ENCODE measurements around the gene NTRK2.

Gene NTRK2

DNA sequence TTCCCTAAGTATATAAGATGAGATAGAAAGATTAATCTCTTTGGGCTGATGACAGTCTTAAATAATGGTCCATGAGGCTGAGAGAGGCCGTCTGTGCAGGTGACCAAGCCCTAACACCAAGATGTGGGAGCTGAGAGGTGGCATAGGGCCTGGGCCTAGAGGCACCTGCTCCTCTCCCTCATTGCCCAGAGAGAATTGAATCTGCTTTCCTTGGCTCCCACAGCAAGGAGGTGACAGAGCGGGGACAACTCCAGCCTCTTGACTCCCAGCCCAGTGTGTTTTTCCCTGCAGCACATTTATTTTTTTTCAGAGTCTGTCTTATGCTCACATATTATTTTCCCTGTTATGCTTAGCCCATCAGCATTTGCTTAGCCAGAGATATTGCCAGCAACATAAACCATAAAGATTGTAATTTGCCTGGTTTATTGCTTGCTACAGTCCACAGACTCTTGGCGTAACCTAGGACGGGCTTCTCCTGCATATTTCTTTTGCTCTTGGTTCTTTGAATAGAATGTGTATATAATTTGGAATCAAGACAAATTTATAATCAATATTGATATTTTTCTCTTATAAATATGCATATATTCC lies 105.6 kb downstream of the NTRK2 start:
- no peak overlapping the region for H3K27ac ChIP-seq (ENCODE audit: low read depth, low read length, poor library complexity, severe bottlenecking)
- no peak overlapping the region for H2AFZ ChIP-seq (ENCODE audit: low read length)
- H3K9me3 ChIP-seq (ENCODE audit: low read length): no peaks in the 10 kb centered on the region
- H3K9me2 ChIP-seq (ENCODE audit: low read depth, low read length): no peaks in the 10 kb centered on the region
- no peaks in the 10 kb centered on the region for H3K27me3 ChIP-seq (ENCODE audit: insufficient read depth, low read length)
- no peaks in the 10 kb centered on the region for H3F3A ChIP-seq (ENCODE audit: insufficient read depth, low read length)
- no peaks in the 10 kb centered on the region for H4K20me1 ChIP-seq (ENCODE audit: insufficient read depth, low read length)
- no peak overlapping the region for H3K9ac ChIP-seq (ENCODE audit: low read length)
- TF ChIP-seq CTCF (IDR thresholded peaks at IDR 0.05; ENCODE audit: low read length) (no peak), EZH2 (IDR thresholded peaks at IDR 0.05; ENCODE audit: borderline replicate concordance, low read length) (no peak)
- no peak overlapping the region for H3K4me3 ChIP-seq (ENCODE audit: low read depth, low read length, poor library complexity, severe bottlenecking)
- H3K79me2 ChIP-seq (ENCODE audit: insufficient read depth, low read length): no peaks in the 10 kb centered on the region
- H3K4me2 ChIP-seq (ENCODE audit: low read length): no peak overlapping the region
- H3K4me1 ChIP-seq (ENCODE audit: insufficient read depth, low read length, severe bottlenecking): no peaks in the 10 kb centered on the region
- no peaks in the 10 kb centered on the region for H3K36me3 ChIP-seq (ENCODE audit: insufficient read depth, low read length)

GRCh38 chr9:84778570-84778969 lies 109.0 kb downstream of the NTRK2 start:
- H3K27ac ChIP-seq (ENCODE audit: low read depth, low read length, poor library complexity, severe bottlenecking): no peak overlapping the region
- no peaks in the 10 kb centered on the region for H4K20me1 ChIP-seq (ENCODE audit: insufficient read depth, low read length)
- H2AFZ ChIP-seq (ENCODE audit: low read length): no peak overlapping the region
- H3F3A ChIP-seq (ENCODE audit: insufficient read depth, low read length): no peaks in the 10 kb centered on the region
- H3K9me3 ChIP-seq (ENCODE audit: low read length): no peaks in the 10 kb centered on the region
- no peak overlapping the region for H3K4me2 ChIP-seq (ENCODE audit: low read length)
- no peak overlapping the region for H3K9ac ChIP-seq (ENCODE audit: low read length)
- no peaks in the 10 kb centered on the region for H3K9me2 ChIP-seq (ENCODE audit: low read depth, low read length)
- no peaks in the 10 kb centered on the region for H3K79me2 ChIP-seq (ENCODE audit: insufficient read depth, low read length)
- no peaks in the 10 kb centered on the region for H3K4me1 ChIP-seq (ENCODE audit: insufficient read depth, low read length, severe bottlenecking)
- no peaks in the 10 kb centered on the region for H3K27me3 ChIP-seq (ENCODE audit: insufficient read depth, low read length)
- no peak for TF ChIP-seq EZH2 (IDR thresholded peaks at IDR 0.05; ENCODE audit: borderline replicate concordance, low read length)
- no peak for TF ChIP-seq CTCF (IDR thresholded peaks at IDR 0.05; ENCODE audit: low read length)
- no peaks in the 10 kb centered on the region for H3K36me3 ChIP-seq (ENCODE audit: insufficient read depth, low read length)
- no peak overlapping the region for H3K4me3 ChIP-seq (ENCODE audit: low read depth, low read length, poor library complexity, severe bottlenecking)

GRCh38 chr9:84779883-84780282 lies 110.4 kb downstream of the NTRK2 start:
- no peak for TF ChIP-seq CTCF (IDR thresholded peaks at IDR 0.05; ENCODE audit: low read length)
- TF ChIP-seq EZH2 (IDR thresholded peaks at IDR 0.05; ENCODE audit: borderline replicate concordance, low read length): no peak
- Histone ChIP-seq H3K4me3 (ENCODE audit: low read depth, low read length, poor library complexity, severe bottlenecking) (no peak overlapping the region), H3K9me3 (ENCODE audit: low read length) (no peaks in the 10 kb centered on the region), H3K27ac (ENCODE audit: low read depth, low read length, poor library complexity, severe bottlenecking) (no peak overlapping the region), H3K9me2 (ENCODE audit: low read depth, low read length) (no peaks in the 10 kb centered on the region), H2AFZ (ENCODE audit: low read length) (no peak overlapping the region), H3K27me3 (ENCODE audit: insufficient read depth, low read length) (no peaks in the 10 kb centered on the region), H3K36me3 (ENCODE audit: insufficient read depth, low read length) (no peaks in the 10 kb centered on the region), H3F3A (ENCODE audit: insufficient read depth, low read length) (no peaks in the 10 kb centered on the region), H3K79me2 (ENCODE audit: insufficient read depth, low read length) (no peaks in the 10 kb centered on the region), H3K4me1 (ENCODE audit: insufficient read depth, low read length, severe bottlenecking) (no peaks in the 10 kb centered on the region), H4K20me1 (ENCODE audit: insufficient read depth, low read length) (no peaks in the 10 kb centered on the region), H3K9ac (ENCODE audit: low read length) (no peak overlapping the region), H3K4me2 (ENCODE audit: low read length) (no peak overlapping the region)
